AG04450 (cell line): ENCODE results near the gene P2RY8. TPM values are rescaled to one million over a fixed set of nuclear protein-coding genes. Genes with fewer than 3 reads are reported as not detected.

ENCODE experiments used
- CTCF ChIA-PET: fragments of 300-600, 350-600 bp; formaldehyde crosslinking; extraction: SDS; loops from one replicate; lab custom pipeline; 2022; ENCODE audit warnings: antibody characterized with exemption, inconsistent platforms; lab: Charles Lee
- POLR2A ChIA-PET: fragments of 350-600 bp; formaldehyde crosslinking; extraction: SDS; loops from one replicate; lab custom pipeline; 2021; ENCODE audit warnings: antibody characterized with exemption, inconsistent platforms; lab: Yijun Ruan, JAX
- DNase-seq: peaks from one replicate; pipeline ENCODE4 v3.0.0-alpha.2; 2011; ENCODE audit warnings: low read depth, low spot score
- H3K27ac ChIP-seq: one replicate; pipeline ENCODE4 v1.5.1; 2012; ENCODE audit warnings: low read depth, low read length, control low read depth
- H3K27me3 ChIP-seq: one replicate; pipeline ENCODE4 v1.6.0; 2012; ENCODE audit warnings: low read length; ENCODE audit not compliant: control insufficient read depth, insufficient read depth
- H3K4me3 ChIP-seq: 2 replicates; pipeline ENCODE4 v1.5.1; 2011; ENCODE audit warnings: mild to moderate bottlenecking, low read depth, low read length, control low read depth
- H3K9me3 ChIP-seq: 2 replicates; pipeline ENCODE4 v1.5.1; 2012; ENCODE audit warnings: low read length; ENCODE audit not compliant: control insufficient read depth, insufficient read depth
- polyA plus RNA-seq: library from polyadenylated mRNA; depleted of rRNA; stranded (reverse); fragments of >200 nt; gene quantifications from 2 replicates; pipeline ENCODE4 v1.2.3, GENCODE V29; 2011
- TF ChIP-seq, protein P1 (sequence below): IDR thresholded peaks from 2 replicates; pipeline ENCODE4 v1.5.1; 2011; ENCODE audit warnings: low read depth, low read length, control low read depth, inconsistent platforms

P2RY8 gene
- polyA plus RNA-seq, 1 experiment, result not detected

- ChIA-PET CTCF (no interaction called here), POLR2A (no interaction called here)
- no peak overlapping the region for H3K27ac ChIP-seq
- H3K9me3 ChIP-seq, result peaks cover 35% of the 10 kb centered on the region
- TF ChIP-seq, protein P1, sequence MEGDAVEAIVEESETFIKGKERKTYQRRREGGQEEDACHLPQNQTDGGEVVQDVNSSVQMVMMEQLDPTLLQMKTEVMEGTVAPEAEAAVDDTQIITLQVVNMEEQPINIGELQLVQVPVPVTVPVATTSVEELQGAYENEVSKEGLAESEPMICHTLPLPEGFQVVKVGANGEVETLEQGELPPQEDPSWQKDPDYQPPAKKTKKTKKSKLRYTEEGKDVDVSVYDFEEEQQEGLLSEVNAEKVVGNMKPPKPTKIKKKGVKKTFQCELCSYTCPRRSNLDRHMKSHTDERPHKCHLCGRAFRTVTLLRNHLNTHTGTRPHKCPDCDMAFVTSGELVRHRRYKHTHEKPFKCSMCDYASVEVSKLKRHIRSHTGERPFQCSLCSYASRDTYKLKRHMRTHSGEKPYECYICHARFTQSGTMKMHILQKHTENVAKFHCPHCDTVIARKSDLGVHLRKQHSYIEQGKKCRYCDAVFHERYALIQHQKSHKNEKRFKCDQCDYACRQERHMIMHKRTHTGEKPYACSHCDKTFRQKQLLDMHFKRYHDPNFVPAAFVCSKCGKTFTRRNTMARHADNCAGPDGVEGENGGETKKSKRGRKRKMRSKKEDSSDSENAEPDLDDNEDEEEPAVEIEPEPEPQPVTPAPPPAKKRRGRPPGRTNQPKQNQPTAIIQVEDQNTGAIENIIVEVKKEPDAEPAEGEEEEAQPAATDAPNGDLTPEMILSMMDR, result no peak
- H3K4me3 ChIP-seq, result no peak overlapping the region
- DNase-seq, result no peak
- H3K27me3 ChIP-seq, result no peaks in the 10 kb centered on the region
Observed at GRCh38 chrX:1511829-1512228, 25.2 kb downstream of the P2RY8 start.

GRCh38 chrX:1511150-1511549 lies 25.8 kb downstream of the P2RY8 start:
- ChIA-PET CTCF (no interaction called here), POLR2A (no interaction called here)
- no peaks in the 10 kb centered on the region for H3K27me3 ChIP-seq
- TF ChIP-seq, protein P1, result no peak
- no peak overlapping the region for H3K27ac ChIP-seq
- H3K9me3 ChIP-seq, result peaks cover 40% of the 10 kb centered on the region
- DNase-seq, result no peak
- no peak overlapping the region for H3K4me3 ChIP-seq

DNA sequence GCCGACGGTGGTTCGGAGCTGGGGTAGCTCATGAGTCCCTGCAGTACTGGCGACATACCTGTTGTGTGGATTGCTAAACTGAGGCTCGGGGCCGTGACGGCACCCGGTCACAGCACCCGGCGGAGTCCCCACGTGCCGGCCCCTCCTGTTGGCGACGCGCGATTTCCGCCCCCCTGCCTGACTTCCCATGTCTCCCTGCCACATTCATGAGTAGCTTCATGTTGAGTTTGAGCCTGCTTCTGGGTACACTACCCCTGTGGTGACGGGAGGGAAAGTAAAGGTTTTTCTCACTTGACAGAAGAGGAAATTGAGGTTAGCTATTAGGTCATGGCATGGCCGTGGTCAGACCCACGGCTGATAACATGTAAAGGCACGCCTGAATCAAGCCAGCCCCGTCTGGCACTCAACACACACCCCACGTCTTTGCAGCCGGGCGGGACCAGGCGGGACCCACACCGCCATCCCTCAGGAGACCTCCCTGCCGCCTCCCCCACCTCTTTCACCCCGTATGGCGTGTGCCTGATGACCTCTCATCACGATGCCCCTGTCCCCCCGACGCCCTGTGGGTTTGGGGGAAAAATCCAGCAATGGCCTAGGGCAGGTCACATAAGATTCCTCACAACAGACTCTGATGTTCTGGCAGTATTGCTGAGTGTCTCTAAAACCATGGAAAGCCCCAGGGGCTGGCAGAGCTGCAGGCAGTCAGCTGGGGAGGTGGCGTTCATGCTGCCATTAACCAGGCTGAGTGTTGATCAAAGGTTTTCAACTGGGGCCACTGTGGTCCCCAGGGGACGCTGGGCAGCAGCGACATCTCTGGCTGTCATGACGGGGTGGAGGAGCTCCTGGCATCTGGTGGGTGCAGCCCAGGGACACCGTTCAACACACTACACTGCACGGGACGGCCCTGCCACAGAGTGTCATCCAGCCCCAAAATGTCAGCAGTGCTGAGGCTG lies 29.2 kb downstream of the P2RY8 start:
- Histone ChIP-seq H3K9me3 (peaks cover 56% of the 10 kb centered on the region), H3K4me3 (no peak overlapping the region), H3K27me3 (no peaks in the 10 kb centered on the region), H3K27ac (no peak overlapping the region)
- TF ChIP-seq, protein P1, result no peak
- POLR2A ChIA-PET, result no interaction called here
- no peak for DNase-seq
- CTCF ChIA-PET, result no interaction called here

- Histone ChIP-seq H3K4me3 (no peak overlapping the region), H3K9me3 (peaks cover 62% of the 10 kb centered on the region), H3K27ac (no peak overlapping the region), H3K27me3 (no peaks in the 10 kb centered on the region)
- DNase-seq, result no peak
- POLR2A ChIA-PET, result no interaction called here
- TF ChIP-seq, protein P1, result no peak
- CTCF ChIA-PET, result no interaction called here
Observed at GRCh38 chrX:1506916-1507315, 30.1 kb downstream of the P2RY8 start.

DNA sequence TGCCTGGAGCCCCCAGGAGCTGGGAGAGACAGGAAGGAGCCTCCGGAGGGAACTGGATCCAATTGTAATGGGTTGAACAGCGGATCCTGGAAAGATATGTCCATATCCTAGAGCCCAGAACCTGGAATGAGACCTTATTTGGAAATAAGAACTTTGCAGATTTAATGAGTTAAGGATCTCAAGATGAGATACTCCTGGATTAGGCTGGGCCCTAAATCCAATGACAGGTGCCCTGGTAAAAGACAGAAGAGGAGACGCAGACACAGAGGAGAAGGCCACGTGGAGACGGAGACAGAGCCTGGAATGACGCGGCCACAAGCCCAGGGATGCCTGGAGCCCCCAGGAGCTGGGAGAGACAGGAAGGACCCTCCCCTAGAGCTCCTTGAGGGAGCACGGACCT lies 34.1 kb downstream of the P2RY8 start:
- ChIA-PET CTCF (no interaction called here), POLR2A (no interaction called here)
- Histone ChIP-seq H3K27me3 (no peaks in the 10 kb centered on the region), H3K9me3 (peaks cover 67% of the 10 kb centered on the region), H3K27ac (no peak overlapping the region), H3K4me3 (no peak overlapping the region)
- no peak for DNase-seq
- TF ChIP-seq, protein P1, result no peak
